Measurements from ENCODE around the gene BRF1.

Gene BRF1

GRCh38 chr14:105219753-105220152 is 81.0 kb downstream of the BRF1 start:
- Histone ChIP-seq H3K4me2 (ENCODE audit: low read length) (no peak overlapping the region), H3K9ac (no peak overlapping the region), H3K27me3 (ENCODE audit: control insufficient read depth, insufficient read depth, low read length) (no peaks in the 10 kb centered on the region), H3K9me3 (ENCODE audit: control insufficient read depth, low read length) (no peaks in the 10 kb centered on the region), H3K27ac (no peak overlapping the region), H2AFZ (no peak overlapping the region), H3K79me2 (peaks cover 16% of the 10 kb centered on the region), H3K36me3 (ENCODE audit: control insufficient read depth, insufficient read depth, low read length) (no peaks in the 10 kb centered on the region), H3K4me1 (peaks cover 6% of the 10 kb centered on the region), H3K4me3 (ENCODE audit: low read depth, low read length) (no peak overlapping the region)
- TF ChIP-seq CTCF (IDR thresholded peaks at IDR 0.05) = no peak

GRCh38 chr14:105219043-105219612 is 81.7 kb downstream of the BRF1 start:
- H3K9ac ChIP-seq = no peak overlapping the region

GRCh38 chr14:105218611-105219010 is 82.2 kb downstream of the BRF1 start:
- no peak for TF ChIP-seq CTCF (IDR thresholded peaks at IDR 0.05)
- no peak overlapping the region for H3K9ac ChIP-seq
- H3K27ac ChIP-seq = no peak overlapping the region
- H3K79me2 ChIP-seq = peaks cover 14% of the 10 kb centered on the region
- no peak overlapping the region for H3K4me2 ChIP-seq (ENCODE audit: low read length)
- no peaks in the 10 kb centered on the region for H3K9me3 ChIP-seq (ENCODE audit: control insufficient read depth, low read length)
- no peaks in the 10 kb centered on the region for H3K27me3 ChIP-seq (ENCODE audit: control insufficient read depth, insufficient read depth, low read length)
- H3K36me3 ChIP-seq (ENCODE audit: control insufficient read depth, insufficient read depth, low read length) = no peaks in the 10 kb centered on the region
- no peak overlapping the region for H3K4me3 ChIP-seq (ENCODE audit: low read depth, low read length)
- H3K4me1 ChIP-seq = peaks cover 6% of the 10 kb centered on the region
- H2AFZ ChIP-seq = no peak overlapping the region

More at GRCh38 chr14:105219043-105219612, 81.7 kb downstream of the BRF1 start:
- Histone ChIP-seq H3K4me2 (ENCODE audit: low read length) (no peak overlapping the region), H3K9me3 (ENCODE audit: control insufficient read depth, low read length) (no peaks in the 10 kb centered on the region), H2AFZ (no peak overlapping the region), H3K27ac (no peak overlapping the region), H3K27me3 (ENCODE audit: control insufficient read depth, insufficient read depth, low read length) (no peaks in the 10 kb centered on the region), H3K4me1 (peaks cover 6% of the 10 kb centered on the region), H3K79me2 (peaks cover 16% of the 10 kb centered on the region), H3K4me3 (ENCODE audit: low read depth, low read length) (no peak overlapping the region), H3K36me3 (ENCODE audit: control insufficient read depth, insufficient read depth, low read length) (no peaks in the 10 kb centered on the region)
- no peak for TF ChIP-seq CTCF (IDR thresholded peaks at IDR 0.05)

- H3K4me2 ChIP-seq (ENCODE audit: low read length) = no peak overlapping the region
- TF ChIP-seq CTCF (IDR thresholded peaks at IDR 0.05) = no peak
- H3K4me1 ChIP-seq = peaks cover 3% of the 10 kb centered on the region
- H2AFZ ChIP-seq = no peak overlapping the region
- no peak overlapping the region for H3K4me3 ChIP-seq (ENCODE audit: low read depth, low read length)
- no peaks in the 10 kb centered on the region for H3K36me3 ChIP-seq (ENCODE audit: control insufficient read depth, insufficient read depth, low read length)
- no peaks in the 10 kb centered on the region for H3K9me3 ChIP-seq (ENCODE audit: control insufficient read depth, low read length)
- no peak overlapping the region for H3K9ac ChIP-seq
- no peaks in the 10 kb centered on the region for H3K27me3 ChIP-seq (ENCODE audit: control insufficient read depth, insufficient read depth, low read length)
- peaks cover 12% of the 10 kb centered on the region for H3K79me2 ChIP-seq
- no peak overlapping the region for H3K27ac ChIP-seq
Measured at GRCh38 chr14:105217774-105218173, 83.0 kb downstream of the BRF1 start.

Data from parathyroid adenoma (tissue), 2 donors.